ENCODE data around the gene RPL38. TPM values are rescaled to one million over a fixed set of nuclear protein-coding genes. Genes with fewer than 3 reads are reported as not detected.

The RPL38 gene
- total and polyA plus RNA-seq, 5 experiments from 2014 or later, result 2,061 to 2,688 (median 2,282) TPM

- DNase-seq, result no peak
- H3K4me3 Mint-ChIP-seq, result no peak overlapping the region
- no peaks in the 10 kb centered on the region for H3K4me1 Mint-ChIP-seq
- ATAC-seq, result no peak
- no peaks in the 10 kb centered on the region for H3K36me3 Mint-ChIP-seq
- H3K27me3 Mint-ChIP-seq, result peaks cover 11 to 35% (median 20%) of the 10 kb centered on the region in 5 donors
- POLR2A ChIA-PET, result no interaction called here
- no peak overlapping the region for H3K27ac Mint-ChIP-seq
- H3K9me3 Mint-ChIP-seq, result no peaks in the 10 kb centered on the region
Measured at GRCh38 chr17:74165797-74166365, 37.6 kb upstream of the RPL38 start.

- POLR2A ChIA-PET, result no interaction called here
- H3K4me1 Mint-ChIP-seq, result no peaks in the 10 kb centered on the region
- H3K27me3 Mint-ChIP-seq, result peaks cover 19 to 52% (median 44%) of the 10 kb centered on the region in 5 donors
- no peak overlapping the region for H3K4me3 Mint-ChIP-seq
- DNase-seq, result no peak
- no peak overlapping the region for H3K27ac Mint-ChIP-seq
- H3K36me3 Mint-ChIP-seq, result no peaks in the 10 kb centered on the region
- ATAC-seq, result no peak
- H3K9me3 Mint-ChIP-seq, result peaks cover 0 to 2% (median 0%) of the 10 kb centered on the region in 9 donors
Measured at GRCh38 chr17:74170924-74171323, 32.6 kb upstream of the RPL38 start.

GRCh38 chr17:74172700-74173099 is 30.8 kb upstream of the RPL38 start:
- DNase-seq, result no peak
- Mint-ChIP-seq H3K36me3 (no peaks in the 10 kb centered on the region), H3K27me3 (peaks cover 21 to 55% (median 42%) of the 10 kb centered on the region in 5 donors), H3K27ac (no peak overlapping the region), H3K9me3 (peaks cover 0 to 2% (median 0%) of the 10 kb centered on the region in 9 donors), H3K4me1 (peaks cover 0 to 7% (median 1%) of the 10 kb centered on the region in 4 donors), H3K4me3 (no peak overlapping the region)
- no peak for ATAC-seq
- POLR2A ChIA-PET, result no interaction called here

- H3K27me3 Mint-ChIP-seq, result peaks cover 14 to 76% (median 38%) of the 10 kb centered on the region in 5 donors
- ATAC-seq, result peak; percentile 32 to 52
- H3K36me3 Mint-ChIP-seq, result no peaks in the 10 kb centered on the region
- H3K9me3 Mint-ChIP-seq, result peaks cover 0 to 2% (median 0%) of the 10 kb centered on the region in 9 donors
- peak in 5 of 10 donors; percentile 16 to 31 (median 27) for DNase-seq
- no peak overlapping the region for H3K4me3 Mint-ChIP-seq
- peaks cover 0 to 7% (median 1%) of the 10 kb centered on the region in 4 donors for H3K4me1 Mint-ChIP-seq
- peak overlapping the region in 1 of 10 donors; percentile 27 for H3K27ac Mint-ChIP-seq
- POLR2A ChIA-PET, result no interaction called here
Measured at GRCh38 chr17:74176546-74177001, 26.9 kb upstream of the RPL38 start.

- DNase-seq, result no peak
- H3K36me3 Mint-ChIP-seq, result no peaks in the 10 kb centered on the region
- peaks cover 13 to 81% (median 42%) of the 10 kb centered on the region in 5 donors for H3K27me3 Mint-ChIP-seq
- H3K4me1 Mint-ChIP-seq, result peaks cover 0 to 7% (median 1%) of the 10 kb centered on the region in 4 donors
- H3K4me3 Mint-ChIP-seq, result no peak overlapping the region
- H3K9me3 Mint-ChIP-seq, result peaks cover 0 to 2% (median 0%) of the 10 kb centered on the region in 9 donors
- POLR2A ChIA-PET, result no interaction called here
- no peak overlapping the region for H3K27ac Mint-ChIP-seq
- ATAC-seq, result no peak
Measured at GRCh38 chr17:74177018-74177450, 26.4 kb upstream of the RPL38 start.

GRCh38 chr17:74179576-74179975 is 23.9 kb upstream of the RPL38 start:
- Mint-ChIP-seq H3K4me3 (no peak overlapping the region), H3K4me1 (peaks cover 0 to 7% (median 1%) of the 10 kb centered on the region in 4 donors), H3K27me3 (peaks cover 10 to 71% (median 43%) of the 10 kb centered on the region in 5 donors), H3K36me3 (no peaks in the 10 kb centered on the region), H3K27ac (no peak overlapping the region), H3K9me3 (no peaks in the 10 kb centered on the region)
- ATAC-seq, result no peak
- POLR2A ChIA-PET, result no interaction called here
- no peak for DNase-seq

GRCh38 chr17:74180336-74180735 is 23.1 kb upstream of the RPL38 start:
- Mint-ChIP-seq H3K4me1 (peaks cover 0 to 7% (median 1%) of the 10 kb centered on the region in 4 donors), H3K9me3 (no peaks in the 10 kb centered on the region), H3K36me3 (no peaks in the 10 kb centered on the region), H3K4me3 (no peak overlapping the region), H3K27ac (no peak overlapping the region), H3K27me3 (peaks cover 4 to 69% (median 37%) of the 10 kb centered on the region in 5 donors)
- POLR2A ChIA-PET, result no interaction called here
- DNase-seq (no peak), ATAC-seq (no peak)

GRCh38 chr17:74181341-74181740 is 22.1 kb upstream of the RPL38 start:
- H3K9me3 Mint-ChIP-seq, result no peaks in the 10 kb centered on the region
- H3K4me3 Mint-ChIP-seq, result no peak overlapping the region
- POLR2A ChIA-PET, result no interaction called here
- peaks cover 0 to 7% (median 1%) of the 10 kb centered on the region in 4 donors for H3K4me1 Mint-ChIP-seq
- H3K27me3 Mint-ChIP-seq, result peaks cover 4 to 69% (median 37%) of the 10 kb centered on the region in 5 donors
- DNase-seq (no peak), ATAC-seq (no peak)
- no peak overlapping the region for H3K27ac Mint-ChIP-seq
- no peaks in the 10 kb centered on the region for H3K36me3 Mint-ChIP-seq

- no peaks in the 10 kb centered on the region for H3K4me1 Mint-ChIP-seq
- H3K4me3 Mint-ChIP-seq, result no peak overlapping the region
- POLR2A ChIA-PET, result no interaction called here
- ATAC-seq, result no peak
- peaks cover 0 to 69% (median 32%) of the 10 kb centered on the region in 5 donors for H3K27me3 Mint-ChIP-seq
- H3K9me3 Mint-ChIP-seq, result no peaks in the 10 kb centered on the region
- DNase-seq, result no peak
- peak overlapping the region in 1 of 10 donors; percentile 9 for H3K27ac Mint-ChIP-seq
- H3K36me3 Mint-ChIP-seq, result no peaks in the 10 kb centered on the region
Measured at GRCh38 chr17:74182041-74182723, 21.3 kb upstream of the RPL38 start.

GRCh38 chr17:74183411-74183810 is 20.1 kb upstream of the RPL38 start:
- Mint-ChIP-seq H3K36me3 (no peaks in the 10 kb centered on the region), H3K27me3 (peaks cover 4 to 63% (median 36%) of the 10 kb centered on the region in 5 donors), H3K9me3 (no peaks in the 10 kb centered on the region), H3K4me3 (no peak overlapping the region), H3K4me1 (no peaks in the 10 kb centered on the region), H3K27ac (no peak overlapping the region)
- POLR2A ChIA-PET, result no interaction called here
- no peak for DNase-seq
- ATAC-seq, result no peak

- H3K9me3 Mint-ChIP-seq, result peaks cover 0 to 4% (median 0%) of the 10 kb centered on the region in 9 donors
- H3K4me3 Mint-ChIP-seq, result no peak overlapping the region
- peaks cover 3 to 43% (median 29%) of the 10 kb centered on the region in 5 donors for H3K27me3 Mint-ChIP-seq
- no peaks in the 10 kb centered on the region for H3K4me1 Mint-ChIP-seq
- POLR2A ChIA-PET, result no interaction called here
- DNase-seq, result no peak
- H3K36me3 Mint-ChIP-seq, result no peaks in the 10 kb centered on the region
- ATAC-seq, result no peak
- no peak overlapping the region for H3K27ac Mint-ChIP-seq
Measured at GRCh38 chr17:74185571-74186185, 17.8 kb upstream of the RPL38 start.

- H3K27ac Mint-ChIP-seq, result no peak overlapping the region
- H3K4me1 Mint-ChIP-seq, result no peaks in the 10 kb centered on the region
- peaks cover 0 to 4% (median 0%) of the 10 kb centered on the region in 9 donors for H3K9me3 Mint-ChIP-seq
- peak overlapping the region in 1 of 10 donors; percentile 59 for H3K4me3 Mint-ChIP-seq
- H3K27me3 Mint-ChIP-seq, result peaks cover 3 to 35% (median 28%) of the 10 kb centered on the region in 5 donors
- POLR2A ChIA-PET, result no interaction called here
- DNase-seq (no peak), ATAC-seq (no peak)
- H3K36me3 Mint-ChIP-seq, result no peaks in the 10 kb centered on the region
Measured at GRCh38 chr17:74186498-74186897, 17.0 kb upstream of the RPL38 start.

- no peak for DNase-seq
- Mint-ChIP-seq H3K9me3 (peaks cover 0 to 4% (median 0%) of the 10 kb centered on the region in 9 donors), H3K36me3 (no peaks in the 10 kb centered on the region), H3K4me3 (no peak overlapping the region), H3K27me3 (peaks cover 4 to 27% (median 23%) of the 10 kb centered on the region in 5 donors), H3K27ac (no peak overlapping the region), H3K4me1 (peaks cover 0 to 1% (median 0%) of the 10 kb centered on the region in 4 donors)
- POLR2A ChIA-PET, result interaction anchor here (0.6 kb wide), 1 partner anchor 768 kb away, joined by 4 read pairs; no protein-coding TSS in a partner anchor
- ATAC-seq, result no peak
Measured at GRCh38 chr17:74187761-74188160, 15.7 kb upstream of the RPL38 start.

Measured in naive thymus-derived CD8-positive, alpha-beta T cell (primary cell).